Right lung (tissue), 5 donors: Measurements from ENCODE around the gene APOE. TPM values are rescaled to one million over a fixed set of nuclear protein-coding genes. Genes with fewer than 3 reads are reported as not detected.
"Not testable (repeated sequence)": the region's sequence is repeated elsewhere in the genome, so short reads cannot be mapped to it uniquely, and the experiment has no call there.

Source experiments
- DNase-seq, 2 donors: peaks; one replicate each; pipeline ENCODE4 v3.0.0-alpha.2; 2013
- polyA plus RNA-seq, 5 donors: library from polyadenylated mRNA; unstranded; fragments of 120-200 nt; gene quantifications; one replicate each; pipeline versions ENCODE4 v1.2.1 to v1.2.3, GENCODE V29; 2013; ENCODE audit warnings: inconsistent platforms in 1 of 5, low replicate concordance in 1 of 5; ENCODE audit not compliant: insufficient read length in 5 of 5, insufficient read depth in 1 of 5

APOE gene
- polyA plus RNA-seq, 5 donors: 19.3 to 55.8 (median 26.2) TPM

- DNase-seq: no peak
These were observed 2.7 kb downstream of the APOE start for GRCh38 chr19:44908074-44908835.

- no peak for DNase-seq
These were observed 3.3 kb downstream of the APOE start for GRCh38 chr19:44908836-44909261.

- DNase-seq: no peak
These were observed 4.2 kb downstream of the APOE start for GRCh38 chr19:44909775-44910174.

- not testable (repeated sequence) for DNase-seq
These were observed 6.3 kb downstream of the APOE start for GRCh38 chr19:44911896-44912295.

GRCh38 chr19:44912854-44913253 is 7.3 kb downstream of the APOE start:
- peak; percentile 57 to 60 for DNase-seq

GRCh38 chr19:44913512-44914432 is 8.2 kb downstream of the APOE start:
- DNase-seq: not testable (repeated sequence)

GRCh38 chr19:44914433-44915206 is 9.0 kb downstream of the APOE start, which contains the start of gene APOC1:
APOC1 (plus strand) TSS chr19:44914608; CDS start chr19:44914892, 284 bp downstream.
- peak; percentile 85 to 88 for DNase-seq

GRCh38 chr19:44924243-44924725 is 18.7 kb downstream of the APOE start:
- no peak for DNase-seq

GRCh38 chr19:44925114-44925891 is 19.7 kb downstream of the APOE start:
- DNase-seq: peak; percentile 83 to 88

GRCh38 chr19:44926245-44927077 is 20.9 kb downstream of the APOE start:
- not testable (repeated sequence) for DNase-seq

- DNase-seq: no peak
These were observed 22.1 kb downstream of the APOE start for GRCh38 chr19:44927746-44928145.

GRCh38 chr19:44930088-44930487 is 24.5 kb downstream of the APOE start:
- no peak for DNase-seq

- no peak for DNase-seq
These were observed 25.9 kb downstream of the APOE start for GRCh38 chr19:44931541-44931940.

- DNase-seq: no peak
These were observed 34.1 kb downstream of the APOE start for GRCh38 chr19:44939668-44940067.

- no peak for DNase-seq
These were observed 36.5 kb downstream of the APOE start, which contains the start of gene APOC4 for GRCh38 chr19:44942067-44942571. APOC4 (plus strand) TSS chr19:44942237; CDS start chr19:44942278, 41 bp downstream.

GRCh38 chr19:44943801-44944249 is 38.2 kb downstream of the APOE start:
- DNase-seq: no peak

- DNase-seq: no peak
These were observed 41.5 kb downstream of the APOE start for GRCh38 chr19:44947041-44947581.

GRCh38 chr19:44948237-44948636 is 42.6 kb downstream of the APOE start:
- DNase-seq: no peak

- DNase-seq: no peak
These were observed 43.3 kb downstream of the APOE start for GRCh38 chr19:44948763-44949374.
